HepG2 (cell line): Measurements from ENCODE around the gene RPS27A. TPM values are rescaled to one million over a fixed set of nuclear protein-coding genes. Genes with fewer than 3 reads are reported as not detected.

Source experiments
- BHLHE40 ChIP-seq: IDR thresholded peaks from 2 replicates; pipeline ENCODE4 v1.6.1; 2011; ENCODE audit warnings: low read length, improper control_type of control experiment
- BRCA1 ChIP-seq: sonication (generic); formaldehyde crosslinking; IDR thresholded peaks from 2 replicates; pipeline ENCODE4 v1.4.0; 2020; ENCODE audit warnings: missing genetic modification reagents
- HNRNPLL ChIP-seq: fragments of 200-400 bp; formaldehyde crosslinking; IDR thresholded peaks from 2 replicates; pipeline ENCODE4 v1.6.1; 2017; ENCODE audit warnings: mild to moderate bottlenecking, low read depth, low read length; ENCODE audit not compliant: poor library complexity, severe bottlenecking
- NFYC ChIP-seq: IDR thresholded peaks from 2 replicates; pipeline ENCODE4 v1.6.1; 2016; ENCODE audit warnings: missing genetic modification reagents, missing compliant biosample characterization
- SCMH1 ChIP-seq: sonication (generic); formaldehyde crosslinking; IDR thresholded peaks from 2 replicates; pipeline ENCODE4 v1.9.0; 2021; ENCODE audit warnings: missing genetic modification reagents, mild to moderate bottlenecking, borderline replicate concordance
- SMARCE1 ChIP-seq: fragments of 450-650 bp; IDR thresholded peaks from 2 replicates; pipeline ENCODE4 v1.6.1; 2017; ENCODE audit warnings: borderline replicate concordance
- SNRNP70 ChIP-seq: fragments of 200-400 bp; formaldehyde crosslinking; IDR thresholded peaks from 2 replicates; pipeline ENCODE4 v1.6.1; 2017; ENCODE audit warnings: mild to moderate bottlenecking, low read depth, low read length, moderate library complexity
- SP4 ChIP-seq: sonication (generic); formaldehyde crosslinking; IDR thresholded peaks from 2 replicates; pipeline ENCODE4 v1.8.1; 2023; ENCODE audit warnings: mild to moderate bottlenecking, missing genetic modification reagents
- SRSF9 ChIP-seq: fragments of 200-400 bp; formaldehyde crosslinking; IDR thresholded peaks from 2 replicates; pipeline ENCODE4 v1.6.1; 2018; ENCODE audit warnings: borderline replicate concordance, mild to moderate bottlenecking, low read depth, low read length; ENCODE audit not compliant: insufficient read depth, poor library complexity, severe bottlenecking
- SRY ChIP-seq: sonication (generic); formaldehyde crosslinking; IDR thresholded peaks from 2 replicates; pipeline ENCODE4 v1.8.0; 2022; ENCODE audit warnings: mild to moderate bottlenecking, missing genetic modification reagents
- STAG1 ChIP-seq: sonication (generic); formaldehyde crosslinking; IDR thresholded peaks from 2 replicates; pipeline ENCODE4 v1.4.0; 2020; ENCODE audit warnings: missing genetic modification reagents
- ZFP41 ChIP-seq: sonication (generic); formaldehyde crosslinking; IDR thresholded peaks from 2 replicates; pipeline ENCODE4 v1.4.0; 2020; ENCODE audit warnings: mild to moderate bottlenecking, missing genetic modification reagents, borderline replicate concordance
- ZNF263 ChIP-seq: sonication (generic); formaldehyde crosslinking; IDR thresholded peaks from 2 replicates; pipeline ENCODE4 v1.4.0; 2020; ENCODE audit warnings: missing genetic modification reagents
- ZNF292 ChIP-seq: sonication (generic); formaldehyde crosslinking; IDR thresholded peaks from 2 replicates; pipeline ENCODE4 v1.8.1; 2022; ENCODE audit warnings: mild to moderate bottlenecking, low read depth, missing genetic modification reagents, borderline replicate concordance
- ZNF468 ChIP-seq: sonication (generic); formaldehyde crosslinking; IDR thresholded peaks from 2 replicates; pipeline ENCODE4 v1.8.0; 2022; ENCODE audit warnings: mild to moderate bottlenecking, moderate library complexity, missing genetic modification reagents
- ZNF609 ChIP-seq: sonication (generic); formaldehyde crosslinking; IDR thresholded peaks from 2 replicates; pipeline ENCODE4 v1.4.0; 2020; ENCODE audit warnings: mild to moderate bottlenecking, missing genetic modification reagents, borderline replicate concordance
- ZNF773 ChIP-seq: sonication (generic); formaldehyde crosslinking; IDR thresholded peaks from 2 replicates; pipeline ENCODE4 v1.4.0; 2020; ENCODE audit warnings: missing genetic modification reagents, borderline replicate concordance
- ZNF784 ChIP-seq: sonication (generic); formaldehyde crosslinking; IDR thresholded peaks from 2 replicates; pipeline ENCODE4 v1.5.1; 2020; ENCODE audit warnings: missing genetic modification reagents, mild to moderate bottlenecking, borderline replicate concordance
- ZNF790 ChIP-seq: sonication (generic); formaldehyde crosslinking; IDR thresholded peaks from 2 replicates; pipeline ENCODE4 v1.8.0; 2022; ENCODE audit warnings: missing genetic modification reagents, mild to moderate bottlenecking, borderline replicate concordance
- polyA plus RNA-seq, 8 experiments: library from polyadenylated mRNA; depleted of rRNA in 3 of 8; stranded (reverse) in 7 of 8; unstranded in 1 of 8; fragments of >200 nt; fragmentation: Illumina TruSeq in 4 of 8; extraction: Trizol in 4 of 8; gene quantifications; 2 replicates each; pipeline versions ENCODE4 v1.2.1 to v1.2.3, GENCODE V29; 2011 to 2016; ENCODE audit warnings: low read depth in 4 of 8, missing spikeins in 1 of 8, mixed read lengths in 1 of 8; ENCODE audit not compliant: insufficient read depth in 1 of 8
- total RNA-seq, 5 experiments: library from RNA; depleted of rRNA; stranded (reverse); fragments of >200 nt; fragmentation: Illumina TruSeq; extraction: Trizol; gene quantifications; 2 replicates each; pipeline ENCODE4 v1.2.3, GENCODE V29; 2016; ENCODE audit warnings: low read depth in 1 of 5

Gene RPS27A
- total and polyA plus RNA-seq, 2 of the 13 experiments (the other 11 are each of a cell fraction or from before 2014, with no cell fraction given) = 2,779 to 3,269 TPM

- TF ChIP-seq ZNF292 (no peak), ZNF784 (CRISPR knock-in tag) (peak; percentile 53; the same call in 1 of the 2 replicates), ZNF263 (CRISPR knock-in tag) (peak; percentile 53; the same call in 1 of the 2 replicates), BHLHE40 (0 out of 2 replicates have a peak, but pooled peaks have one; percentile 41), NFYC (peak; percentile 32), SRSF9 (no peak), BRCA1 (CRISPR knock-in tag) (0 out of 2 replicates have a peak, but pooled peaks have one; percentile 67), HNRNPLL (peak; percentile 97), ZNF790 (CRISPR knock-in tag) (0 out of 2 replicates have a peak, but pooled peaks have one; percentile 65), ZNF468 (CRISPR knock-in tag) (no peak; the same call in 1 of the 2 replicates), SMARCE1 (no peak), SRY (CRISPR knock-in tag) (peak; percentile 78; the same call in 1 of the 2 replicates), ZFP41 (CRISPR knock-in tag) (no peak), ZNF609 (peak; percentile 20; the same call in 1 of the 2 replicates), STAG1 (peak; percentile 36), SNRNP70 (no peak), SP4 (peak; percentile 85), SCMH1 (CRISPR knock-in tag) (no peak), ZNF773 (CRISPR knock-in tag) (peak; percentile 85; the same call in 1 of the 2 replicates)
Measured at GRCh38 chr2:55232084-55232862, at the start of gene RPS27A, which contains the start of gene CLHC1 (continued).
